HCT116 (cell line): ENCODE results near the gene LTBP1. TPM values are rescaled to one million over a fixed set of nuclear protein-coding genes. Genes with fewer than 3 reads are reported as not detected.
"Not testable (repeated sequence)": the region's sequence is repeated elsewhere in the genome, so short reads cannot be mapped to it uniquely, and the experiment has no call there.

Experiments used
- ATAC-seq: fragments of 200-7000 bp; cut with Tn5 transposase; 2 replicates; pipeline ENCODE4 v1.9.1; 2020; ENCODE audit warnings: mild to moderate bottlenecking, moderate library complexity
- BruUV-seq: library from RNA; stranded (reverse); fragments of 400-500 nt; replicated peaks from 2 replicates; lab custom pipeline; 2021; lab: Mats Ljungman, UMichigan
- CTCF ChIA-PET: fragments of 300-600 bp; sonication (Branson Sonifier 250); formaldehyde crosslinking; loops from one replicate; lab custom pipeline; 2021; ENCODE audit warnings: antibody characterized with exemption; lab: Charles Lee
- POLR2A ChIA-PET: fragments of 300-600, 350-600 bp; sonication (Branson Sonifier 250); formaldehyde crosslinking; loops from one replicate; lab custom pipeline; 2021; ENCODE audit warnings: antibody characterized with exemption; lab: Charles Lee
- RAD21 ChIA-PET, 2 experiments: fragments of 300-600 bp; sonication (Branson Sonifier 250); formaldehyde crosslinking; loops; one replicate each; lab custom pipeline; 2023; ENCODE audit warnings: low total read pairs in 2 of 2; ENCODE audit not compliant: uncharacterized antibody in 2 of 2, unreplicated experiment in 2 of 2, low non-redundant PET in 1 of 2; lab: Charles Lee
- DNase-seq: peaks from one replicate; pipeline ENCODE4 v3.0.0-alpha.2; 2010; ENCODE audit warnings: low read depth, low spot score
- H2AFZ ChIP-seq: fragments of 200-600 bp; shearing (Covaris generic), sonication (generic); 2 replicates; pipeline ENCODE4 v1.6.1; 2017; ENCODE audit warnings: low read depth, mixed run types, mixed read lengths, antibody characterized with exemption, low read length; ENCODE audit not compliant: poor library complexity, severe bottlenecking
- H3K27ac ChIP-seq: 2 replicates; pipeline ENCODE4 v1.5.1; 2012; ENCODE audit warnings: low read depth, low read length
- H3K27me3 ChIP-seq: fragments of 200-600 bp; sonication (generic); 2 replicates; pipeline ENCODE4 v1.6.1; 2016; ENCODE audit warnings: mixed run types, low read length, mixed read lengths; ENCODE audit not compliant: insufficient read depth
- H3K36me3 ChIP-seq, 2 experiments: fragments of 200-500 bp in 1 of 2; fragments of 200-600 bp in 1 of 2; sonication (Bioruptor generic) in 1 of 2; sonication (generic) in 1 of 2; 2 replicates each; pipeline versions ENCODE4 v1.5.1 to v1.6.1; 2014 to 2016; ENCODE audit warnings: low read length in 2 of 2, inconsistent platforms in 1 of 2, mixed read lengths in 1 of 2, mixed run types in 1 of 2; ENCODE audit not compliant: insufficient read depth in 2 of 2, control insufficient read depth in 1 of 2
- H3K4me1 ChIP-seq, 2 experiments: fragments of 200-600 bp in 1 of 2; sonication (generic) in 1 of 2; 2 replicates each; pipeline versions ENCODE4 v1.5.1 to v1.6.1; 2012 to 2017; ENCODE audit warnings: low read length in 2 of 2, inconsistent platforms in 1 of 2, mild to moderate bottlenecking in 1 of 2, mixed read lengths in 1 of 2, mixed run types in 1 of 2, moderate library complexity in 1 of 2; ENCODE audit not compliant: insufficient read depth in 2 of 2, control insufficient read depth in 1 of 2
- H3K4me2 ChIP-seq: fragments of 200-600 bp; sonication (generic); 2 replicates; pipeline ENCODE4 v1.6.1; 2017; ENCODE audit warnings: mixed run types, low read length, mixed read lengths
- H3K4me3 ChIP-seq, 2 experiments: fragments of 200-600 bp in 1 of 2; sonication (generic) in 1 of 2; replicated peaks in 1 of 2; 2 replicates each; pipeline ENCODE4 v1.5.1; 2011 to 2016; ENCODE audit warnings: low read length in 2 of 2, control low read depth in 1 of 2, low read depth in 1 of 2, mild to moderate bottlenecking in 1 of 2, mixed read lengths in 1 of 2, mixed run types in 1 of 2
- H3K79me2 ChIP-seq: fragments of 200-600 bp; sonication (generic); 2 replicates; pipeline ENCODE4 v1.6.1; 2017; ENCODE audit warnings: mild to moderate bottlenecking, mixed run types, low read length, moderate library complexity, mixed read lengths; ENCODE audit not compliant: insufficient read depth
- H3K9ac ChIP-seq: fragments of 200-600 bp; sonication (generic); 2 replicates; pipeline ENCODE4 v1.6.1; 2016; ENCODE audit warnings: low read length, mixed read lengths
- H3K9me2 ChIP-seq: fragments of 200-600 bp; sonication (generic), shearing (Covaris generic); 2 replicates; pipeline ENCODE4 v1.6.1; 2017; ENCODE audit warnings: mixed run types, mild to moderate bottlenecking, moderate library complexity; ENCODE audit not compliant: insufficient read depth
- H3K9me3 ChIP-seq, 2 experiments: fragments of 200-500 bp in 1 of 2; fragments of 200-600 bp in 1 of 2; sonication (Bioruptor generic) in 1 of 2; sonication (generic) in 1 of 2; 2 replicates each; pipeline ENCODE4 v1.6.1; 2014 to 2017; ENCODE audit warnings: low read length in 2 of 2, mixed read lengths in 2 of 2, inconsistent platforms in 1 of 2, low read depth in 1 of 2, mild to moderate bottlenecking in 1 of 2, mixed run types in 1 of 2, moderate library complexity in 1 of 2; ENCODE audit not compliant: control insufficient read depth in 1 of 2, insufficient read depth in 1 of 2
- H4K20me1 ChIP-seq: fragments of 200-600 bp; sonication (generic), shearing (Covaris generic); 2 replicates; pipeline ENCODE4 v1.6.1; 2017; ENCODE audit warnings: mixed run types, mild to moderate bottlenecking, moderate library complexity; ENCODE audit not compliant: insufficient read depth
- EGR1 ChIP-seq: IDR thresholded peaks from 2 replicates; pipeline ENCODE4 v1.6.1; 2012; ENCODE audit warnings: low read depth
- JUND ChIP-seq: IDR thresholded peaks from 2 replicates; pipeline ENCODE4 v1.6.1; 2012
- SRF ChIP-seq: IDR thresholded peaks from 2 replicates; pipeline ENCODE4 v1.6.1; 2012; ENCODE audit warnings: low read depth
- intact Hi-C: fragments of 100-400 bp; cut with micrococcal nuclease; formaldehyde crosslinking; loops from 2 replicates; pipeline ENCODE4 v1.10.0; 2022
- total RNA-seq: library from RNA; stranded (reverse); gene quantifications from one replicate; pipeline ENCODE4 v1.2.1, GENCODE V29; 2021; ENCODE audit not compliant: unreplicated experiment
- TF ChIP-seq, protein P1 (sequence below): IDR thresholded peaks from 2 replicates; pipeline ENCODE4 v1.6.1; 2011; ENCODE audit warnings: mild to moderate bottlenecking, low read length, moderate library complexity; ENCODE audit not compliant: insufficient replicate concordance; ENCODE audit errors: extremely low read depth
- TF ChIP-seq, protein P2 (sequence below): IDR thresholded peaks from 2 replicates; pipeline ENCODE4 v1.6.1; 2012; ENCODE audit warnings: low read depth
- TF ChIP-seq, protein P3 (sequence below): IDR thresholded peaks from 2 replicates; pipeline ENCODE4 v1.6.1; 2012
- TF ChIP-seq, protein P4 (sequence below): IDR thresholded peaks from 2 replicates; pipeline ENCODE4 v1.6.1; 2012

The LTBP1 gene
- total RNA-seq, 1 experiment from 2014 or later = 5.1 TPM

DNA sequence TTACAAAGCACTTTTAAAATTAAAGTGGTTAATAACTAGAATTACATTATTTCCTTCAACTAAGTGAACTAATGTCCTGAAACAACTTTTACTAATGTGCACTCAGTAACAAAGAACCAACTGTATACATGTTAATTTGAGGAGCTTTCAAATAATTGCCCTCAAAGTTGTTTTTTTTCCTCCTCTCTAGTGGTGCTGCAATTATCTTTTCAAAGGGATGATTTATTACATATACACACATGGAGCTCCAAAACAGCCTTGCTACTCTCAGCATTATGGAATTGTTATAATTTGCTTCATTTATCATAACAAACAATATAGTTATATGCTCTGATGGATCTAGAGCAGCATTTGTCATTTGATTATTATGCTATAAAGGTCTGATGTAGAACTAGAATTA is 283.4 kb downstream of the LTBP1 start (continued):
- TF ChIP-seq, protein P1, sequence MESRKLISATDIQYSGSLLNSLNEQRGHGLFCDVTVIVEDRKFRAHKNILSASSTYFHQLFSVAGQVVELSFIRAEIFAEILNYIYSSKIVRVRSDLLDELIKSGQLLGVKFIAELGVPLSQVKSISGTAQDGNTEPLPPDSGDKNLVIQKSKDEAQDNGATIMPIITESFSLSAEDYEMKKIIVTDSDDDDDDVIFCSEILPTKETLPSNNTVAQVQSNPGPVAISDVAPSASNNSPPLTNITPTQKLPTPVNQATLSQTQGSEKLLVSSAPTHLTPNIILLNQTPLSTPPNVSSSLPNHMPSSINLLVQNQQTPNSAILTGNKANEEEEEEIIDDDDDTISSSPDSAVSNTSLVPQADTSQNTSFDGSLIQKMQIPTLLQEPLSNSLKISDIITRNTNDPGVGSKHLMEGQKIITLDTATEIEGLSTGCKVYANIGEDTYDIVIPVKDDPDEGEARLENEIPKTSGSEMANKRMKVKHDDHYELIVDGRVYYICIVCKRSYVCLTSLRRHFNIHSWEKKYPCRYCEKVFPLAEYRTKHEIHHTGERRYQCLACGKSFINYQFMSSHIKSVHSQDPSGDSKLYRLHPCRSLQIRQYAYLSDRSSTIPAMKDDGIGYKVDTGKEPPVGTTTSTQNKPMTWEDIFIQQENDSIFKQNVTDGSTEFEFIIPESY = no peak
- TF ChIP-seq JUND = no peak

DNA sequence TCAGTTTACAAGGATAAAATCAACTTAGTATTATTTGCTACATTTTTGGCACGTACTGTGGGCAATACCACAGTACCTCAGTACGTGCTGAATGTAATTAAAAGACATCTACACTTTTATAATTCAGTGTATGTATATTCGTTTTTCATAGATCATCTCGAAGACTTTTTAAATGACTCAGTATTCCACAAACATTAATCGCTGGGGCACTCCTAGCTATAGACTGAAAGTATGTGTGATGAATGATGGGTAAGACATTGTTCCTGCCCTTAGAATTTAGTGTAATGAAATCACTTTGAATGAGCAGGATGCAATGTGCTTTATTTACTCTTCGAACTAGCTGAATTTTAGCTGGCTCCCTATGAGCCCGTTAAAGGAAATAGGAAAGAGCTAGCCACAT is 284.1 kb downstream of the LTBP1 start:
- no TSS peak for BruUV-seq
- CTCF ChIA-PET = no interaction called here
- Histone ChIP-seq H3K27ac (no peak overlapping the region), H3K36me3 (no peaks in the 10 kb centered on the region), H3K79me2 (no peaks in the 10 kb centered on the region), H3K4me1 (no peaks in the 10 kb centered on the region), H3K9me3 (no peaks in the 10 kb centered on the region), H3K4me2 (no peak overlapping the region), H3K27me3 (no peaks in the 10 kb centered on the region), H3K9me2 (no peaks in the 10 kb centered on the region), H4K20me1 (no peaks in the 10 kb centered on the region), H3K9ac (no peak overlapping the region), H3K4me3 (no peak overlapping the region), H2AFZ (no peak overlapping the region)
- RAD21 ChIA-PET = no interaction called here
- TF ChIP-seq, protein P2, sequence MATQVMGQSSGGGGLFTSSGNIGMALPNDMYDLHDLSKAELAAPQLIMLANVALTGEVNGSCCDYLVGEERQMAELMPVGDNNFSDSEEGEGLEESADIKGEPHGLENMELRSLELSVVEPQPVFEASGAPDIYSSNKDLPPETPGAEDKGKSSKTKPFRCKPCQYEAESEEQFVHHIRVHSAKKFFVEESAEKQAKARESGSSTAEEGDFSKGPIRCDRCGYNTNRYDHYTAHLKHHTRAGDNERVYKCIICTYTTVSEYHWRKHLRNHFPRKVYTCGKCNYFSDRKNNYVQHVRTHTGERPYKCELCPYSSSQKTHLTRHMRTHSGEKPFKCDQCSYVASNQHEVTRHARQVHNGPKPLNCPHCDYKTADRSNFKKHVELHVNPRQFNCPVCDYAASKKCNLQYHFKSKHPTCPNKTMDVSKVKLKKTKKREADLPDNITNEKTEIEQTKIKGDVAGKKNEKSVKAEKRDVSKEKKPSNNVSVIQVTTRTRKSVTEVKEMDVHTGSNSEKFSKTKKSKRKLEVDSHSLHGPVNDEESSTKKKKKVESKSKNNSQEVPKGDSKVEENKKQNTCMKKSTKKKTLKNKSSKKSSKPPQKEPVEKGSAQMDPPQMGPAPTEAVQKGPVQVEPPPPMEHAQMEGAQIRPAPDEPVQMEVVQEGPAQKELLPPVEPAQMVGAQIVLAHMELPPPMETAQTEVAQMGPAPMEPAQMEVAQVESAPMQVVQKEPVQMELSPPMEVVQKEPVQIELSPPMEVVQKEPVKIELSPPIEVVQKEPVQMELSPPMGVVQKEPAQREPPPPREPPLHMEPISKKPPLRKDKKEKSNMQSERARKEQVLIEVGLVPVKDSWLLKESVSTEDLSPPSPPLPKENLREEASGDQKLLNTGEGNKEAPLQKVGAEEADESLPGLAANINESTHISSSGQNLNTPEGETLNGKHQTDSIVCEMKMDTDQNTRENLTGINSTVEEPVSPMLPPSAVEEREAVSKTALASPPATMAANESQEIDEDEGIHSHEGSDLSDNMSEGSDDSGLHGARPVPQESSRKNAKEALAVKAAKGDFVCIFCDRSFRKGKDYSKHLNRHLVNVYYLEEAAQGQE = no peak
- TF ChIP-seq, protein P3, sequence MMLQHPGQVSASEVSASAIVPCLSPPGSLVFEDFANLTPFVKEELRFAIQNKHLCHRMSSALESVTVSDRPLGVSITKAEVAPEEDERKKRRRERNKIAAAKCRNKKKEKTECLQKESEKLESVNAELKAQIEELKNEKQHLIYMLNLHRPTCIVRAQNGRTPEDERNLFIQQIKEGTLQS = no peak
- TF ChIP-seq EGR1 (no peak), SRF (no peak)
- TF ChIP-seq, protein P4, sequence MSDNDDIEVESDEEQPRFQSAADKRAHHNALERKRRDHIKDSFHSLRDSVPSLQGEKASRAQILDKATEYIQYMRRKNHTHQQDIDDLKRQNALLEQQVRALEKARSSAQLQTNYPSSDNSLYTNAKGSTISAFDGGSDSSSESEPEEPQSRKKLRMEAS = no peak
- intact Hi-C loops = no loop called here
- ATAC-seq (no peak), DNase-seq (no peak)
- POLR2A ChIA-PET = no interaction called here

DNA sequence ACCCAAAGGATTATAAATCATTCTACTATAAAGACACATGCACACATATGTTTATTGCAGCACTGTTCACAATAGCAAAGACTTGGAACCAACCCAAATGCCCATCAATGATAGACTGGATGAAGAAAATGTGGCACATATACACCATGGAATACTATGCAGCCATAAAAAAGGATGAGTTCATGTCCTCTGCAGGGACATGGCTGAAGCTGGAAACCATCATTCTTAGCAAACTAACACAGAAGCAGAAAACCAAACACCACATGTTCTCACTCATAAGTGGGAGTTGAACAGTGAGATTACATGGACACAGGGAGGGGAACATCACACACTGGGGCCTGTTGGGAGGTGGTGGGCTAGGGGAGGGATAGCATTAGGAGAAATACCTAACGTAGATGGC is 288.8 kb downstream of the LTBP1 start:
- POLR2A ChIA-PET, H3K27ac ChIP-seq, H3K4me3 ChIP-seq, H2AFZ ChIP-seq, H3K9me2 ChIP-seq, H3K27me3 ChIP-seq, BruUV-seq, H3K4me2 ChIP-seq, ATAC-seq, CTCF ChIA-PET, H3K79me2 ChIP-seq, DNase-seq, H3K9me3 ChIP-seq, RAD21 ChIA-PET, intact Hi-C loops, H4K20me1 ChIP-seq, H3K4me1 ChIP-seq, H3K9ac ChIP-seq, H3K36me3 ChIP-seq: not testable (repeated sequence)
